ENCODE measurements around the gene CDK17.

The CDK17 gene

GRCh38 chr12:96371790-96372699 lies 28.2 kb downstream of the CDK17 start:
- no peak for DNase-seq (ENCODE audit: extremely low spot score)
- TF ChIP-seq CTCF (IDR thresholded peaks at IDR 0.05; ENCODE audit: control extremely low read depth, extremely low read depth, low read depth, missing control alignments), result no peak
- ChIA-PET CTCF (interaction anchor here (1.4 kb wide), 1 partner anchor 23 kb away, joined by 4 read pairs; no protein-coding TSS in a partner anchor), POLR2A (no interaction called here)

- TF ChIP-seq CTCF (IDR thresholded peaks at IDR 0.05; ENCODE audit: control extremely low read depth, extremely low read depth, low read depth, missing control alignments), result no peak
- no peak for DNase-seq (ENCODE audit: extremely low spot score)
- CTCF ChIA-PET, result interaction anchor here (1.3 to 1.4 kb wide), 3 partner anchors 11 to 29 kb away, joined by 3 to 4 read pairs (median 4); partner anchors contain the start of gene CDK17
Observed at GRCh38 chr12:96371138-96371789, 29.0 kb downstream of the CDK17 start.

GRCh38 chr12:96368687-96369086 lies 31.6 kb downstream of the CDK17 start:
- TF ChIP-seq CTCF (IDR thresholded peaks at IDR 0.05; ENCODE audit: control extremely low read depth, extremely low read depth, low read depth, missing control alignments), result no peak
- ChIA-PET CTCF (interaction anchor here (1.1 kb wide), 1 partner anchor 16 kb away, joined by 3 read pairs; no protein-coding TSS in a partner anchor), POLR2A (interaction anchor here (0.5 to 0.6 kb wide), 2 partner anchors 13 to 17 kb away, joined by 3 to 5 read pairs; no protein-coding TSS in a partner anchor)
- DNase-seq (ENCODE audit: extremely low spot score), result no peak

More at GRCh38 chr12:96371138-96371789, 29.0 kb downstream of the CDK17 start:
- POLR2A ChIA-PET, result no interaction called here

- TF ChIP-seq CTCF (IDR thresholded peaks at IDR 0.05; ENCODE audit: control extremely low read depth, extremely low read depth, low read depth, missing control alignments), result no peak
- no peak for DNase-seq (ENCODE audit: extremely low spot score)
- CTCF ChIA-PET, result interaction anchor here (1.1 to 1.3 kb wide), 2 partner anchors 16 to 20 kb away, joined by 3 read pairs; no protein-coding TSS in a partner anchor
- POLR2A ChIA-PET, result interaction anchor here (0.5 to 0.6 kb wide), 2 partner anchors 13 to 17 kb away, joined by 3 to 5 read pairs; no protein-coding TSS in a partner anchor
Observed at GRCh38 chr12:96368233-96368632, 32.0 kb downstream of the CDK17 start.

- no peak for TF ChIP-seq CTCF (IDR thresholded peaks at IDR 0.05; ENCODE audit: control extremely low read depth, extremely low read depth, low read depth, missing control alignments)
- DNase-seq (ENCODE audit: extremely low spot score), result no peak
- POLR2A ChIA-PET, result no interaction called here
- CTCF ChIA-PET, result no interaction called here
Observed at GRCh38 chr12:96366381-96366654, 33.9 kb downstream of the CDK17 start.

- TF ChIP-seq CTCF (IDR thresholded peaks at IDR 0.05; ENCODE audit: control extremely low read depth, extremely low read depth, low read depth, missing control alignments), result no peak
- ChIA-PET POLR2A (interaction anchor here (0.5 kb wide), 1 partner anchor 17 kb away, joined by 4 read pairs; no protein-coding TSS in a partner anchor), CTCF (interaction anchor here (1.1 to 1.2 kb wide), 2 partner anchors 8 to 9 kb away, joined by 4 to 5 read pairs; no protein-coding TSS in a partner anchor)
Observed at GRCh38 chr12:96365604-96366380, 34.4 kb downstream of the CDK17 start.

More at GRCh38 chr12:96365604-96366380, 34.4 kb downstream of the CDK17 start:
- no peak for DNase-seq (ENCODE audit: extremely low spot score)
